Right hindlimb (tissue), 1 donor: ENCODE measurements around the gene CSTPP1.
A peak's percentile ranks its signal among the peaks of the same experiment; 100 is the strongest.
"Not testable (repeated sequence)": the region's sequence is repeated elsewhere in the genome, so short reads cannot be mapped to it uniquely, and the experiment has no call there.

Experiments
- DNase-seq: peaks from one replicate; pipeline ENCODE4 v3.0.0-alpha.2; 2018

The CSTPP1 gene

GRCh38 chr11:47185305-47186075 is 248.9 kb downstream of the CSTPP1 start:
- peak; percentile 84 for DNase-seq

GRCh38 chr11:47186076-47186699 is 249.6 kb downstream of the CSTPP1 start, which contains the start of gene PACSIN3:
PACSIN3 (minus strand) TSS chr11:47186434; CDS start chr11:47182727, 3,707 bp downstream.
- DNase-seq: peak; percentile 71

GRCh38 chr11:47186700-47187695 is 250.4 kb downstream of the CSTPP1 start:
- DNase-seq: peak; percentile 74

- no peak for DNase-seq
These were observed 251.2 kb downstream of the CSTPP1 start for GRCh38 chr11:47187723-47188122.

GRCh38 chr11:47188259-47188658 is 251.7 kb downstream of the CSTPP1 start:
- DNase-seq: peak; percentile 72

GRCh38 chr11:47189100-47189834 is 252.7 kb downstream of the CSTPP1 start:
- DNase-seq: no peak

GRCh38 chr11:47191137-47191536 is 254.6 kb downstream of the CSTPP1 start:
- DNase-seq: not testable (repeated sequence)

GRCh38 chr11:47192111-47192510 is 255.6 kb downstream of the CSTPP1 start:
- DNase-seq: no peak

- DNase-seq: not testable (repeated sequence)
These were observed 261.6 kb downstream of the CSTPP1 start for GRCh38 chr11:47198161-47198560.

GRCh38 chr11:47201015-47201414 is 264.5 kb downstream of the CSTPP1 start:
- no peak for DNase-seq

GRCh38 chr11:47202576-47202975 is 266.0 kb downstream of the CSTPP1 start:
- DNase-seq: no peak

- no peak for DNase-seq
These were observed 268.1 kb downstream of the CSTPP1 start for GRCh38 chr11:47204637-47204989.

- not testable (repeated sequence) for DNase-seq
These were observed 270.0 kb downstream of the CSTPP1 start for GRCh38 chr11:47206577-47206976.

GRCh38 chr11:47207459-47207858 is 270.9 kb downstream of the CSTPP1 start:
- no peak for DNase-seq

GRCh38 chr11:47208008-47208552 is 271.5 kb downstream of the CSTPP1 start:
- DNase-seq: not testable (repeated sequence)

GRCh38 chr11:47208628-47209027 is 272.1 kb downstream of the CSTPP1 start:
- no peak for DNase-seq
